ENCODE results near the gene PLPPR4.

GRCh38 chr1:99271249-99271648 lies 7.0 kb downstream of the PLPPR4 start:
- TF ChIP-seq CTCF (optimal IDR thresholded peaks at IDR 0.05 in 1 of 3, IDR thresholded peaks at IDR 0.05 in 1 of 3, conservative IDR thresholded peaks at IDR 0.05 in 1 of 3; ENCODE audit: extremely low read depth in 1 of 3, insufficient read depth in 2 of 3, low read length in 3 of 3): no peak
- TF ChIP-seq EZH2 (IDR thresholded peaks at IDR 0.05; ENCODE audit: low read length): no peak

Measured in keratinocyte (primary cell).